Left lung (tissue), 10 donors: ENCODE results near the gene PIP5KL1. TPM values are rescaled to one million over a fixed set of nuclear protein-coding genes. Genes with fewer than 3 reads are reported as not detected.

ENCODE experiments used
- ATAC-seq: fragments of 200-7000 bp; cut with Tn5 transposase; one replicate; pipeline ENCODE4 v1.9.1; 2020; ENCODE audit warnings: moderate library complexity
- DNase-seq, 4 donors: peaks; one replicate each; pipeline ENCODE4 v3.0.0-alpha.2; 2013 to 2020
- H3K27ac ChIP-seq, 2 donors: fragments of 200-600 bp; sonication (generic) in 1 of 2; one replicate each; pipeline versions ENCODE4 v1.5.0 to v1.8.0; 2020 to 2021
- H3K27me3 ChIP-seq, 2 donors: fragments of 200-600 bp; sonication (generic) in 1 of 2; one replicate each; pipeline versions ENCODE4 v1.5.0 to v1.8.0; 2020 to 2021
- H3K36me3 ChIP-seq, 2 donors: fragments of 200-600 bp; sonication (generic) in 1 of 2; one replicate each; pipeline versions ENCODE4 v1.5.0 to v1.8.0; 2020 to 2021
- H3K4me1 ChIP-seq, 2 donors: fragments of 200-600 bp; one replicate each; pipeline ENCODE4 v1.8.0; 2021
- H3K4me3 ChIP-seq, 2 donors: fragments of 200-600 bp; sonication (generic) in 1 of 2; one replicate each; pipeline versions ENCODE4 v1.5.0 to v1.8.0; 2020 to 2021; ENCODE audit warnings: mild to moderate bottlenecking in 1 of 2
- H3K9me3 ChIP-seq, 2 donors: fragments of 200-600 bp; sonication (generic) in 1 of 2; one replicate each; pipeline versions ENCODE4 v1.5.0 to v1.8.0; 2020 to 2021
- CTCF ChIP-seq, 2 donors: fragments of 200-600 bp; sonication (generic) in 1 of 2; IDR thresholded peaks; one replicate each; pipeline versions ENCODE4 v1.5.0 to v1.8.0; 2021; ENCODE audit warnings: antibody characterized with exemption in 2 of 2
- intact Hi-C, 2 donors: fragments of 100-400 bp; cut with DNase I; formaldehyde crosslinking; loops; one replicate each; pipeline versions ENCODE4 v1.11.2 to v1.14.2; 2022
- polyA plus RNA-seq, 6 donors: library from polyadenylated mRNA; unstranded; fragments of 120-200 nt; gene quantifications; one replicate each; pipeline ENCODE4 v1.2.1, GENCODE V29; 2013; ENCODE audit not compliant: insufficient read length in 6 of 6
- total RNA-seq, 2 donors: library from RNA; stranded (reverse); fragmentation: NEBNext Ultra II Directional; extraction: Animal tissue kit (Norgen Biotek cat#: 25700); gene quantifications; one replicate each; pipeline ENCODE4 v1.2.1, GENCODE V29; 2021
- donor health status: DM: no; HTN: yes; CAD: no.
- donor health status: DM: no; HTN: no; CAD: no.

The PIP5KL1 gene
- total and polyA plus RNA-seq, 8 donors = 2.7 to 7.9 (median 5.0) TPM

- Histone ChIP-seq H3K4me1 (peaks cover 14 to 16% of the 10 kb centered on the region in 2 donors), H3K9me3 (peaks cover 0 to 22% of the 10 kb centered on the region in 2 donors), H3K36me3 (peaks cover 7 to 80% of the 10 kb centered on the region in 2 donors), H3K27me3 (no peaks in the 10 kb centered on the region), H3K27ac (no peak overlapping the region), H3K4me3 (no peak overlapping the region)
- ATAC-seq (no peak), DNase-seq (no peak)
- no peak for TF ChIP-seq CTCF (IDR thresholded peaks at IDR 0.05)
- intact Hi-C loops = no loop called here
Observed at GRCh38 chr9:127892831-127893230, 37.7 kb downstream of the PIP5KL1 start.

DNA sequence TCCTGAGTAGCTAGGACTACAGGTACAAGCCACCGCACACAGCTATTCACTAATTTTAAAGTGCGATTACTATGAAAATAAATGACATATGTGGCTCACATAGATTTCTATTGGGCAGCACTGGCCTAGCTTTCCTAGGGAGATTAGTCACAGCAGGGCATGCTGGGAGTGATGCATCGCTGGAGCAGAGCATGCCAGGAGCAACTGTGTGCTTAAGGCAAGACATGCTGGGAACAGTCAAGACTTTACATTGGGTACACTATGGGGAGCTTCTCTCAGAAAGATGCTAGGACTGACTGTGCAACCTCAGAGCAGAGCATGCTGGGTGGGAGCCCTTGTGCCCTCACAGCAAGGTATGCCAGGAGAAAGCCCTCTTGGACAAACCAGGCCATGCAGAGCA, 40.5 kb downstream of the PIP5KL1 start:
- no peak for DNase-seq
- peaks cover 0 to 18% of the 10 kb centered on the region in 2 donors for H3K9me3 ChIP-seq
- ATAC-seq = no peak
- H3K27ac ChIP-seq = no peak overlapping the region
- peaks cover 7 to 92% of the 10 kb centered on the region in 2 donors for H3K36me3 ChIP-seq
- H3K4me3 ChIP-seq = no peak overlapping the region
- no peaks in the 10 kb centered on the region for H3K27me3 ChIP-seq
- H3K4me1 ChIP-seq = no peaks in the 10 kb centered on the region
- TF ChIP-seq CTCF (IDR thresholded peaks at IDR 0.05) = no peak
- intact Hi-C loops = no loop called here

GRCh38 chr9:127887792-127888191, 42.8 kb downstream of the PIP5KL1 start:
- Histone ChIP-seq H3K4me3 (no peak overlapping the region), H3K36me3 (peaks cover 0 to 74% of the 10 kb centered on the region in 2 donors), H3K4me1 (no peaks in the 10 kb centered on the region), H3K9me3 (peaks cover 0 to 2% of the 10 kb centered on the region in 2 donors), H3K27ac (no peak overlapping the region), H3K27me3 (no peaks in the 10 kb centered on the region)
- ATAC-seq = no peak
- no peak for TF ChIP-seq CTCF (IDR thresholded peaks at IDR 0.05)
- intact Hi-C loops = no loop called here
- DNase-seq = no peak

DNA sequence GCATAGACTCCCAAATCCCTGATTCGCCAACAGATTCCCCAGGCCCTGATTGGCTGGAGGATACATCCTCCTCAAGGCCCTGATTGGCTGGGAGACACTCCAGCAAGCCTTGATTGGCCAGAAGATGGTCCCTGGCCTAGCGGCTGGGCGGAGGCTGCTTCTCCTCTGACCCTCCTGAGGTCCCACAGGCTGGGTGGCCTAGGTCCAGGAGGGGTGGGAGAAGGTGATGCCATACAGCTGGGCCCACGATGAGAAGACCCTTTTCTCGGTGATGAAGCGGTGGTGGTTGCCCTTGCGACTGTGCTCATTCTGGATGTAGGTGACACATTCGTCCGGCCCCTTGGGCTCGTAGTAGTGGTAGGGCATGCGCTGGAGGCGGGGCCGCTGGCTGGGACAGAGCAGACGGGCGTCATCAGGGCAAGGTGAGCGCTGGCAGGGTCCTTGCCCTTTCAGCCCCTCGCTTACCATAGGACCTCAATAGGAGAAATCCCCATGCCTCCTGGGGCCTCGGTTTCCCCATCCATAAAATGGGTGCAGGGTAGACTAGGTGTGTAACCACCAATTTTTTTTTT, 44.1 kb downstream of the PIP5KL1 start:
- ATAC-seq = no peak
- TF ChIP-seq CTCF (IDR thresholded peaks at IDR 0.05) = no peak
- Histone ChIP-seq H3K27me3 (no peaks in the 10 kb centered on the region), H3K27ac (no peak overlapping the region), H3K4me1 (peaks cover 0 to 4% of the 10 kb centered on the region in 2 donors), H3K9me3 (no peaks in the 10 kb centered on the region), H3K4me3 (no peak overlapping the region), H3K36me3 (peaks cover 0 to 64% of the 10 kb centered on the region in 2 donors)
- intact Hi-C loops = no loop called here
- DNase-seq = peak in 1 of 4 donors; percentile 57

DNA sequence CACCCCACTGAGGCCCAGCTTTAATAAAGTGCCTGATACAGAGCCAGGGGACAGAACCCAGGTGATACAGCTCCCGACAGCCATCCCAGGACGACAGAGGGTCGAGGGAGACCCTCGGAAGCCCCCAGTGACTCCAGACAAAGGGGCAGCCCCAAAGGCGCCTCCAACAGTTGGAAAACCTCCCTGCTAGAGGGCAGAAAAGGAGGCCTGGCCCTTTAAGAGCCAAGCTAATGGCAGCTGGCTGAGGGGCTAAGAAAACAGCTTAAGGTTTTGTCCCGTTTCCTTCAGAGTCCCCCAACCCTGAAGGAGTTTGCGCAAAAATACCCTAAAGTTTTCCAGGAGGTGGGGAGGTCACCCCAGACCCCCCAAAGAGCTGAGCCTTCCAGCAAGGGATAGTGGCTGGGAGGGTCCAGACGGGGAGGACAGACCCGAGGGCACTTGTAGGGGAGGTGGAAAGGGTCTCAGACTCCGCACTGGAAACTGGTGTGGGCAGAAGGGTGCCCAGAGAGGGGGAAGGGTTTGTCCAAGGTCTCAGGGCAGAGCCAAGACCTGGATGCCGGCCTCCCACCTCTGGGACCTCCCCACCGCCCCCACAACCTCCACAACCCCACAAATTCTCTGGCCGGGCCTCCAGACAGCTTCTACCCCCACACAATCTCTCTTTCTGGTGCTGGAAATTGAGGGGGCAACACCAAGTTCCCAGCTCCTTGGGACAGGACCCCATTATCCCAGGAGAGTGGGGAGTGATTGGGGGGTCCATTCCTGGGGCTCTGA, 44.9 kb downstream of the PIP5KL1 start:
- no peak overlapping the region for H3K4me3 ChIP-seq
- H3K36me3 ChIP-seq = peaks cover 0 to 58% of the 10 kb centered on the region in 2 donors
- ATAC-seq (no peak), DNase-seq (no peak)
- H3K27ac ChIP-seq = no peak overlapping the region
- H3K27me3 ChIP-seq = no peaks in the 10 kb centered on the region
- intact Hi-C loops = no loop called here
- H3K4me1 ChIP-seq = peaks cover 0 to 4% of the 10 kb centered on the region in 2 donors
- no peak for TF ChIP-seq CTCF (IDR thresholded peaks at IDR 0.05)
- H3K9me3 ChIP-seq = no peaks in the 10 kb centered on the region
